Naive B cell (primary cell): ENCODE data around the gene ABCC3. TPM values are rescaled to one million over a fixed set of nuclear protein-coding genes. Genes with fewer than 3 reads are reported as not detected.

ENCODE experiments used
- ATAC-seq, 2 donors: fragments of 150-1000 bp; cut with Tn5 transposase; 2 replicates each; pipeline ENCODE4 v1.10.0; 2021; ENCODE audit warnings: low read depth in 2 of 2, mild to moderate bottlenecking in 2 of 2, moderate library complexity in 2 of 2
- DNase-seq: peaks from one replicate; pipeline ENCODE4 v3.0.0; 2022
- H3K27ac Mint-ChIP-seq, 6 donors: one replicate each; pipeline ENCODE4 v1.8.0; 2020 to 2022; ENCODE audit warnings: mild to moderate bottlenecking in 6 of 6, mixed read lengths in 6 of 6, moderate library complexity in 5 of 6, inconsistent platforms in 2 of 6
- H3K27me3 Mint-ChIP-seq, 3 donors: one replicate each; pipeline ENCODE4 v1.8.0; 2021 to 2022; ENCODE audit warnings: mixed read lengths in 3 of 3, mild to moderate bottlenecking in 1 of 3
- H3K36me3 Mint-ChIP-seq, 2 donors: one replicate each; pipeline ENCODE4 v1.8.0; 2020 to 2022; ENCODE audit warnings: mixed read lengths in 2 of 2, inconsistent platforms in 1 of 2, mild to moderate bottlenecking in 1 of 2
- H3K4me1 Mint-ChIP-seq, 3 donors: one replicate each; pipeline ENCODE4 v1.8.0; 2020 to 2022; ENCODE audit warnings: mixed read lengths in 3 of 3, inconsistent platforms in 1 of 3, mild to moderate bottlenecking in 1 of 3, moderate library complexity in 1 of 3
- H3K4me3 Mint-ChIP-seq, 8 donors: one replicate each; pipeline ENCODE4 v1.8.0; 2020 to 2022; ENCODE audit warnings: mild to moderate bottlenecking in 8 of 8, mixed read lengths in 8 of 8, moderate library complexity in 8 of 8, inconsistent platforms in 2 of 8
- H3K9me3 Mint-ChIP-seq, 7 donors: one replicate each; pipeline ENCODE4 v1.8.0; 2020 to 2022; ENCODE audit warnings: mixed read lengths in 7 of 7, mild to moderate bottlenecking in 5 of 7, inconsistent platforms in 2 of 7, moderate library complexity in 1 of 7
- polyA plus RNA-seq, 6 donors: library from polyadenylated mRNA; unstranded; fragments of 300-500 nt; fragmentation: Illumina TruSeq; gene quantifications; one replicate each; pipeline ENCODE4 v1.2.3, GENCODE V29; 2021; ENCODE audit warnings: low read depth in 6 of 6

The ABCC3 gene
- polyA plus RNA-seq, 6 donors from 2014 or later, result 0.44 to 0.99 (median 0.76) TPM; not detected in 2

DNA sequence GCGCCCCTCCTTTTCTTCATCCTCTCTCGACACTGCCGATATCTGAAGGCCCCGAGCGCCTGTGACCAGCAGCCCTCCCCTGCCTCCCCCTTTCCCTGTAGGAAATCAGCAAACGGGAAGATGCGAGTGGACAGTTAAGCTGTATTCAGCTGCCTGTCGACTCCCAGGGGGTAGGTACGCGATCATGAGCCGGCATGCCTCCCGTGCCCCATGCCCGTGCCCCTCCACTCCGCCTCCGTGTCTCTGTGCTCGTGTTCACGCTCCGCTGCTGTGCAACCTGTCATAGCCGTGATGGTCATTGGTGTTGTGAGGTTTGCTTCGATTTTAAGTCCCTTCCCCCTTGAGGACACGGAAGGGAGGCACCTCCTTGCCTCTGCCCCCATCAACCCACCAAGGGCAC lies 39.8 kb upstream of the ABCC3 start:
- no peak overlapping the region for H3K4me3 Mint-ChIP-seq
- ATAC-seq, result no peak
- no peak for DNase-seq
- H3K36me3 Mint-ChIP-seq, result no peaks in the 10 kb centered on the region
- H3K9me3 Mint-ChIP-seq, result no peaks in the 10 kb centered on the region
- peaks cover 0 to 5% (median 0%) of the 10 kb centered on the region in 3 donors for H3K4me1 Mint-ChIP-seq
- H3K27me3 Mint-ChIP-seq, result peaks cover 4 to 25% (median 24%) of the 10 kb centered on the region in 3 donors
- H3K27ac Mint-ChIP-seq, result no peak overlapping the region

GRCh38 chr17:50596191-50597037 lies 38.3 kb upstream of the ABCC3 start:
- ATAC-seq (no peak), DNase-seq (no peak)
- Mint-ChIP-seq H3K27ac (no peak overlapping the region), H3K9me3 (no peaks in the 10 kb centered on the region), H3K27me3 (peaks cover 4 to 33% (median 22%) of the 10 kb centered on the region in 3 donors), H3K4me1 (peaks cover 0 to 5% (median 0%) of the 10 kb centered on the region in 3 donors), H3K4me3 (no peak overlapping the region), H3K36me3 (no peaks in the 10 kb centered on the region)

GRCh38 chr17:50598487-50598886 lies 36.2 kb upstream of the ABCC3 start:
- ATAC-seq (peak in 1 of 2 donors; percentile 48), DNase-seq (no peak)
- Mint-ChIP-seq H3K9me3 (no peaks in the 10 kb centered on the region), H3K4me3 (no peak overlapping the region), H3K27me3 (peaks cover 4 to 46% (median 28%) of the 10 kb centered on the region in 3 donors), H3K27ac (no peak overlapping the region), H3K36me3 (no peaks in the 10 kb centered on the region), H3K4me1 (peaks cover 0 to 5% (median 0%) of the 10 kb centered on the region in 3 donors)

DNA sequence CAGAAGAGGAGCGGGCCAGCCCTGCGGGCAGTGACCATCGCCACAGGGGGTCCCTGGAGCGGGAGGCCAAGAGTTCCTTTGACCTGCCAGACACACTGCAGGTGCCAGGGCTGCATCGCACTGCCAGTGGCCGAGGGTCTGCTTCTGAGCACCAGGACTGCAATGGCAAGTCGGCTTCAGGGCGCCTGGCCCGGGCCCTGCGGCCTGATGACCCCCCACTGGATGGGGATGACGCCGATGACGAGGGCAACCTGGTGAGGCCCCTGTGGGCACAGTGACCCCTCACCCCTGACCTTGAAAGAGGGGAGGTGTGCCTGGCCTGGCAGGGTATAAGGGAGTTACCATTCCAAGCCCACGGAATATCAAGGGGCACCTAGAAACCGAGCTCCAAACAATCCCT lies 35.1 kb upstream of the ABCC3 start:
- no peak overlapping the region for H3K27ac Mint-ChIP-seq
- DNase-seq (no peak), ATAC-seq (no peak)

GRCh38 chr17:50601823-50602375 lies 32.8 kb upstream of the ABCC3 start:
- no peak for DNase-seq
- peaks cover 12 to 58% (median 58%) of the 10 kb centered on the region in 3 donors for H3K27me3 Mint-ChIP-seq
- ATAC-seq, result no peak
- no peaks in the 10 kb centered on the region for H3K36me3 Mint-ChIP-seq
- no peaks in the 10 kb centered on the region for H3K9me3 Mint-ChIP-seq
- peak overlapping the region in 3 of 6 donors; percentile 36 to 89 (median 52) for H3K27ac Mint-ChIP-seq
- peaks cover 0 to 5% (median 0%) of the 10 kb centered on the region in 3 donors for H3K4me1 Mint-ChIP-seq
- peak overlapping the region in 2 of 8 donors; percentile 16 to 32 for H3K4me3 Mint-ChIP-seq

More for the DNA sequence above, 35.1 kb upstream of the ABCC3 start:
- H3K9me3 Mint-ChIP-seq, result no peaks in the 10 kb centered on the region
- H3K36me3 Mint-ChIP-seq, result no peaks in the 10 kb centered on the region
- no peak overlapping the region for H3K4me3 Mint-ChIP-seq
- peaks cover 4 to 46% (median 39%) of the 10 kb centered on the region in 3 donors for H3K27me3 Mint-ChIP-seq
- peaks cover 0 to 5% (median 0%) of the 10 kb centered on the region in 3 donors for H3K4me1 Mint-ChIP-seq

DNA sequence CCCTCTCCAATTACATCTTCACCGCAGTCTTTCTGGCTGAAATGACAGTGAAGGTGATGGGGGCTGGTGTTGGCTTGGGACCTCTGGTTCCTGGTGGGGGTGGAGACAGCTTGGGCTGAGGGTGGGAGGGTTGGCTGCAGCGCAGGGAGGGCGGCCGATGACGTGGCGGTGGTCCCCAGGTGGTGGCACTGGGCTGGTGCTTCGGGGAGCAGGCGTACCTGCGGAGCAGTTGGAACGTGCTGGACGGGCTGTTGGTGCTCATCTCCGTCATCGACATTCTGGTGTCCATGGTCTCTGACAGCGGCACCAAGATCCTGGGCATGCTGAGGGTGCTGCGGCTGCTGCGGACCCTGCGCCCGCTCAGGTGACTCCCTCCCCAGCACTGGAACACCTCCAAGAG lies 31.8 kb upstream of the ABCC3 start:
- Mint-ChIP-seq H3K4me3 (no peak overlapping the region), H3K27ac (no peak overlapping the region), H3K27me3 (peaks cover 10 to 68% (median 65%) of the 10 kb centered on the region in 3 donors), H3K36me3 (no peaks in the 10 kb centered on the region), H3K4me1 (peaks cover 0 to 5% (median 0%) of the 10 kb centered on the region in 3 donors), H3K9me3 (no peaks in the 10 kb centered on the region)
- DNase-seq (no peak), ATAC-seq (no peak)

GRCh38 chr17:50603340-50603739 lies 31.3 kb upstream of the ABCC3 start:
- ATAC-seq (peak in 1 of 2 donors; percentile 28), DNase-seq (no peak)
- Mint-ChIP-seq H3K4me3 (no peak overlapping the region), H3K27ac (peak overlapping the region in 1 of 6 donors; percentile 56), H3K36me3 (no peaks in the 10 kb centered on the region), H3K27me3 (peaks cover 9 to 69% (median 67%) of the 10 kb centered on the region in 3 donors), H3K4me1 (peaks cover 0 to 5% (median 0%) of the 10 kb centered on the region in 3 donors), H3K9me3 (no peaks in the 10 kb centered on the region)

DNA sequence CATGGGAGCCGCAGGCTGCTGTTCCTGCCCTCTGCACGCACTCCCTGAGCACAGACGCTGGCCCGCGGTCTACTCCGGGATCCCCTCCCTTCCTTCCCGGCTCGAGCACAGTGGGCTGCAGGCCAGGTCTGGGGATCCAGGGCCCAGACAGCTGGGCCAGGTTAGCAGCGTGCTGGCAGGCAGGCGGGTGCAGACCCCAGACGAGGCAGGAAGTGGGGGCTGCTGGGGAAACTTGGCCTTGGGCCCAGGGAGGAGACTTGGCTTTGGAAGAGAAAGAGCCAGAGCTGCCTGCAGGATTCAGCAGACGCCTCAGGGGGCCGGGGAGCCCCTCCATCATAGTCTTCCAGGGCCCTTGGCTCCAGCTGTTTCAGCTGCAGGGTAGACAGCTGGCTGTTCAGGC lies 30.2 kb upstream of the ABCC3 start:
- H3K9me3 Mint-ChIP-seq, result no peaks in the 10 kb centered on the region
- DNase-seq (no peak), ATAC-seq (no peak)
- H3K36me3 Mint-ChIP-seq, result no peaks in the 10 kb centered on the region
- no peak overlapping the region for H3K27ac Mint-ChIP-seq
- peaks cover 9 to 79% (median 68%) of the 10 kb centered on the region in 3 donors for H3K27me3 Mint-ChIP-seq
- H3K4me3 Mint-ChIP-seq, result no peak overlapping the region
- H3K4me1 Mint-ChIP-seq, result no peaks in the 10 kb centered on the region

DNA sequence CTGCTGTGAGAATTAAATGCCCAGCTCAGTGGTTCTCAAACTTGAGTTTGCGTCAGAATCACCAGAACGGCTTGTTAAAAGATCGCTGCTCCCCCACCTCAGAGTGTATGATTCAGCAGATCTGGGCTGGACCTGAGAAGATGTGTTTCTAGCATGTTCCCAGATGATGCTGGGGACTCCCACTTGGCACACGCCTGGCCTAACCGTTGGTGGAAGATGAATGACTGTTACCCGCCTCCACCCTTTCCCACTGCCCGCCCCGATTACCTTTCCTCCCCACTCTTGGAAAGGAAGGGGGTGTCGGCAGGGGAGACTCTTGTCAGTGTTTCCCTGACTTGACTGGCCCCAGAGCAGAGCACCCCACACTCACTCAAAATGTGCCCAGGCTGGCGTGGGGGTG lies 29.3 kb upstream of the ABCC3 start:
- ATAC-seq, result no peak
- Mint-ChIP-seq H3K27me3 (peaks cover 10 to 77% (median 77%) of the 10 kb centered on the region in 3 donors), H3K27ac (no peak overlapping the region), H3K36me3 (no peaks in the 10 kb centered on the region), H3K4me3 (no peak overlapping the region), H3K9me3 (no peaks in the 10 kb centered on the region), H3K4me1 (peaks cover 0 to 4% (median 0%) of the 10 kb centered on the region in 3 donors)
- no peak for DNase-seq

DNA sequence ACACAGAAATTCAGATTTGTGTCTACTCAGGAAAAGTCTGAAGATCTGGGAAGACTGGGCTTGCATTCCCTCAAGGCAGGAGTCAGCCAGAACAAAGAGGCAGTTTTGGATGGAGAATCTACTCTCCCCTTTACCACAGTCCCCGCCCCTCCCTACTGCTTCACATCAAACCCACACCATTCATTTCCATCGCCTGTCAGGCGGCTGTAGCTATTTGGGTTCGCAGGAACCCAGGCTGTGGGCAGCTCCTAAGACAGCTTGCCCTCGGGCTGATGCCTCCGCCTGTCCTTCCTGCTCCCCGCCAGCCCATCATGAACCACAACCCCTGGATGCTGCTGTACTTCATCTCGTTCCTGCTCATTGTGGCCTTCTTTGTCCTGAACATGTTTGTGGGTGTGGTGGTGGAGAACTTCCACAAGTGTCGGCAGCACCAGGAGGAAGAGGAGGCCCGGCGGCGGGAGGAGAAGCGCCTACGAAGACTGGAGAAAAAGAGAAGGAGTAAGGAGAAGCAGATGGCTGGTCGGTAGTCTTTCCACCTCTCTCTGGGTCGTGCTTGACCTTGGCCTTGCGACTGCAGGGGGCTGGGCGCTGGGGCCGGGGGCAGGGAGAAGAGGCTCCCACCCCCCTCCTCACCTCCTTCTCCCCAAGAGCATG lies 27.0 kb upstream of the ABCC3 start:
- no peaks in the 10 kb centered on the region for H3K36me3 Mint-ChIP-seq
- H3K27me3 Mint-ChIP-seq, result peaks cover 14 to 67% (median 65%) of the 10 kb centered on the region in 3 donors
- no peaks in the 10 kb centered on the region for H3K9me3 Mint-ChIP-seq
- H3K27ac Mint-ChIP-seq, result no peak overlapping the region
- ATAC-seq (no peak), DNase-seq (no peak)
- H3K4me1 Mint-ChIP-seq, result peaks cover 0 to 4% (median 0%) of the 10 kb centered on the region in 3 donors
- no peak overlapping the region for H3K4me3 Mint-ChIP-seq

DNA sequence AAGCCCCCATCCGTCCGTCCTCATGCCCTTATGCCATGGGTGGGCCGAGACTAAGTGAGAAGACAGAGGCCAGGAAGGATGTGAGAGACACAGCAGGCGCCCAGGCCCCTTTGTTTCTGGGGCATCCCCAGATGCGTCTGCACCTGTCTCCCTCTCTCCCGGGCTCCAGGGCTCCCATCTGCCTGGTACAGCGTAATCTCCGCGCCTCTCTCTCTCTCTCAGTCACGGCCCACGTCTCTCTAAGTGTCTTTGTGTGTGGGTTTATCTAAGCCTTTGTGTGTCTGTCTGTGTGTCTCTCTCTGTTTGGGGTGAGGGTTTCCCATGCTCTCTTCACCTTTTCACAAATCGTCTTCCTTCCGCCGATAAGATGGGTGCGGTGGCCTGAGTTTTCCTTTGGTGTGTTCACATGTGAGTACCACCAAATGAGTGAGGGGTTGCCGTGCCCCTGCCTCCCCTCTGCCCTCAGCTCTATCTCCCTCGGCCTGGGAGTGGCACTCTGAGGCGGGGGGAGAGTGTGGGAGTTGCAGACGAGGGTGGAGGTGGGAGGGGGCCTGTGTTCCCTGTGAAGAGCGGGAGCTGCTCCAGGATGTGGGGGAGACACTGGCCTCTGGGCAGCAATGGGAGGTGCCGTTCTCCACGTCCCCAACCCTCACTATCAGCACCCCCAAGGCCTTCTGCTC lies 25.8 kb upstream of the ABCC3 start:
- Mint-ChIP-seq H3K27ac (no peak overlapping the region), H3K4me1 (peaks cover 0 to 4% (median 0%) of the 10 kb centered on the region in 3 donors), H3K27me3 (peaks cover 14 to 61% (median 58%) of the 10 kb centered on the region in 3 donors), H3K36me3 (no peaks in the 10 kb centered on the region), H3K4me3 (no peak overlapping the region), H3K9me3 (no peaks in the 10 kb centered on the region)
- ATAC-seq, result no peak
- no peak for DNase-seq

GRCh38 chr17:50609380-50610074 lies 25.2 kb upstream of the ABCC3 start:
- H3K27ac Mint-ChIP-seq, result no peak overlapping the region
- H3K27me3 Mint-ChIP-seq, result peaks cover 18 to 63% (median 61%) of the 10 kb centered on the region in 3 donors
- no peaks in the 10 kb centered on the region for H3K36me3 Mint-ChIP-seq
- no peak for ATAC-seq
- no peak for DNase-seq
- H3K4me3 Mint-ChIP-seq, result no peak overlapping the region
- H3K9me3 Mint-ChIP-seq, result no peaks in the 10 kb centered on the region
- H3K4me1 Mint-ChIP-seq, result peaks cover 4 to 9% (median 6%) of the 10 kb centered on the region in 3 donors
